Panc1 (cell line): ENCODE data around the gene MTHFD1L. TPM values are rescaled to one million over a fixed set of nuclear protein-coding genes. Genes with fewer than 3 reads are reported as not detected.

Experiments
- ATAC-seq: fragments of 200-7000 bp; cut with Tn5 transposase; 2 replicates; pipeline ENCODE4 v1.9.1; 2020; ENCODE audit warnings: mild to moderate bottlenecking, moderate library complexity
- BruUV-seq: library from RNA; stranded (reverse); fragments of 400-500 nt; replicated peaks from 2 replicates; lab custom pipeline; 2021; lab: Mats Ljungman, UMichigan
- CTCF ChIA-PET: fragments of 300-600 bp; sonication (Branson Sonifier 250); formaldehyde crosslinking; loops from one replicate; lab custom pipeline; 2022; ENCODE audit warnings: antibody characterized with exemption; lab: Charles Lee
- POLR2A ChIA-PET: fragments of 300-600 bp; sonication (Branson Sonifier 250); formaldehyde crosslinking; loops from one replicate; lab custom pipeline; 2022; ENCODE audit warnings: antibody characterized with exemption; lab: Charles Lee
- DNase-seq: peaks from one replicate; pipeline ENCODE4 v3.0.0-alpha.2; 2010; ENCODE audit warnings: low read depth, low spot score
- H3K27ac ChIP-seq: 2 replicates; pipeline ENCODE4 v1.5.1; 2011; ENCODE audit warnings: mild to moderate bottlenecking, low read length, inconsistent platforms
- H3K27me3 ChIP-seq: fragments of 200-500 bp; sonication (Bioruptor generic); 2 replicates; pipeline ENCODE4 v1.6.0; 2014; ENCODE audit warnings: low read length, inconsistent platforms; ENCODE audit not compliant: control insufficient read depth, insufficient read depth
- H3K36me3 ChIP-seq: fragments of 200-500 bp; sonication (Bioruptor generic); 2 replicates; pipeline ENCODE4 v1.5.1; 2014; ENCODE audit warnings: inconsistent platforms, mild to moderate bottlenecking, low read length, moderate library complexity; ENCODE audit not compliant: control insufficient read depth, insufficient read depth
- H3K4me1 ChIP-seq: 2 replicates; pipeline ENCODE4 v1.5.1; 2011; ENCODE audit warnings: inconsistent platforms, mild to moderate bottlenecking, low read length, moderate library complexity; ENCODE audit not compliant: control insufficient read depth, insufficient read depth
- H3K4me3 ChIP-seq, 2 experiments: 2 replicates each; pipeline ENCODE4 v1.5.1; 2011 to 2012; ENCODE audit warnings: low read depth in 2 of 2, low read length in 2 of 2, mild to moderate bottlenecking in 2 of 2, inconsistent platforms in 1 of 2, moderate library complexity in 1 of 2
- H3K9me3 ChIP-seq: fragments of 200-500 bp; sonication (Bioruptor generic); 2 replicates; pipeline ENCODE4 v1.5.1; 2014; ENCODE audit warnings: low read depth, mild to moderate bottlenecking, inconsistent platforms, low read length, moderate library complexity; ENCODE audit not compliant: control insufficient read depth, insufficient read depth
- POLR2AphosphoS5 ChIP-seq: IDR thresholded peaks from 2 replicates; pipeline ENCODE4 v1.6.1; 2012; ENCODE audit warnings: mild to moderate bottlenecking, low read depth, low read length, moderate library complexity
- SIN3A ChIP-seq: IDR thresholded peaks from 2 replicates; pipeline ENCODE4 v1.6.1; 2012; ENCODE audit warnings: low read depth, mild to moderate bottlenecking, low read length, moderate library complexity, borderline replicate concordance; ENCODE audit not compliant: insufficient read depth
- TCF7L2 ChIP-seq: IDR thresholded peaks from 2 replicates; pipeline ENCODE4 v1.6.1; 2011; ENCODE audit warnings: mild to moderate bottlenecking, low read depth, low read length, inconsistent platforms
- in situ Hi-C: cut with HindIII; loops from 2 replicates; pipeline ENCODE4 v1.10.0; 2016; ENCODE audit warnings: low sequenced_read_pairs, low pct_unique_long_range_greater_than_20kb
- intact Hi-C: fragments of 100-400 bp; cut with micrococcal nuclease; formaldehyde crosslinking; loops from one replicate; pipeline ENCODE4 v1.10.0; 2022; ENCODE audit not compliant: unreplicated experiment
- total RNA-seq: library from RNA; stranded (reverse); gene quantifications from one replicate; pipeline ENCODE4 v1.2.1, GENCODE V29; 2021; ENCODE audit not compliant: unreplicated experiment
- TF ChIP-seq, protein P1 (sequence below), 2 experiments: IDR thresholded peaks; 2 replicates each; pipeline ENCODE4 v1.6.1; 2011 to 2012; ENCODE audit warnings: low read depth in 2 of 2, control low read depth in 1 of 2, low read length in 1 of 2, mild to moderate bottlenecking in 1 of 2, moderate library complexity in 1 of 2; ENCODE audit not compliant: insufficient read depth in 1 of 2
- TF ChIP-seq, protein P2 (sequence below): fragments of 450-650 bp; IDR thresholded peaks from 2 replicates; pipeline ENCODE4 v1.5.1; 2017; ENCODE audit warnings: mild to moderate bottlenecking

The MTHFD1L gene
- total RNA-seq, 1 experiment from 2014 or later, result 76.2 TPM

DNA sequence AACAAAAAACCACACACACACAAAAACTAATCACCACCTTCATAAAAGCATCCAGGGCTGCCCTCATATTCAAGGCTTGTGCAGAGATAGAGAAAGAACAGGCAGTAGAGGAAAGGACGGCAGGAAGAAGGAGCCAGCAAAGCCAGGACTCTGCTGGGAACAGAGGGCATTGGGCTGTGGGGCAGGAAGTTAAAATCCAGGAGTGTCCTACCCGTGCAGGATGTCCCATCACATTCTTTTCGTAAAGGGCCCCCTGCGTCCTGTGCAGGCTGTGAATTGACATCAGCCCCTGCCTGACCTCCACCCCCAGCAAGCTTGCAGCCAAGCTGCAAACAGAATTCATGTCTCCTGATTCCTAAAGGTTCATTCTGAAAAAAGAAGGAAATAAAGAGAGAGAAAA is 277.8 kb downstream of the MTHFD1L start:
- Histone ChIP-seq H3K27ac (no peak overlapping the region), H3K4me3 (no peak overlapping the region), H3K9me3 (no peaks in the 10 kb centered on the region), H3K36me3 (no peaks in the 10 kb centered on the region), H3K27me3 (no peaks in the 10 kb centered on the region), H3K4me1 (no peaks in the 10 kb centered on the region)
- ChIA-PET POLR2A (no interaction called here), CTCF (no interaction called here)
- ATAC-seq (0 out of 2 replicates have a peak, but pooled peaks have one; percentile 35), DNase-seq (no peak)
- BruUV-seq, result no TSS peak
- in situ Hi-C loops, result no loop called here
- no peak for TF ChIP-seq SIN3A
- TF ChIP-seq, protein P1, sequence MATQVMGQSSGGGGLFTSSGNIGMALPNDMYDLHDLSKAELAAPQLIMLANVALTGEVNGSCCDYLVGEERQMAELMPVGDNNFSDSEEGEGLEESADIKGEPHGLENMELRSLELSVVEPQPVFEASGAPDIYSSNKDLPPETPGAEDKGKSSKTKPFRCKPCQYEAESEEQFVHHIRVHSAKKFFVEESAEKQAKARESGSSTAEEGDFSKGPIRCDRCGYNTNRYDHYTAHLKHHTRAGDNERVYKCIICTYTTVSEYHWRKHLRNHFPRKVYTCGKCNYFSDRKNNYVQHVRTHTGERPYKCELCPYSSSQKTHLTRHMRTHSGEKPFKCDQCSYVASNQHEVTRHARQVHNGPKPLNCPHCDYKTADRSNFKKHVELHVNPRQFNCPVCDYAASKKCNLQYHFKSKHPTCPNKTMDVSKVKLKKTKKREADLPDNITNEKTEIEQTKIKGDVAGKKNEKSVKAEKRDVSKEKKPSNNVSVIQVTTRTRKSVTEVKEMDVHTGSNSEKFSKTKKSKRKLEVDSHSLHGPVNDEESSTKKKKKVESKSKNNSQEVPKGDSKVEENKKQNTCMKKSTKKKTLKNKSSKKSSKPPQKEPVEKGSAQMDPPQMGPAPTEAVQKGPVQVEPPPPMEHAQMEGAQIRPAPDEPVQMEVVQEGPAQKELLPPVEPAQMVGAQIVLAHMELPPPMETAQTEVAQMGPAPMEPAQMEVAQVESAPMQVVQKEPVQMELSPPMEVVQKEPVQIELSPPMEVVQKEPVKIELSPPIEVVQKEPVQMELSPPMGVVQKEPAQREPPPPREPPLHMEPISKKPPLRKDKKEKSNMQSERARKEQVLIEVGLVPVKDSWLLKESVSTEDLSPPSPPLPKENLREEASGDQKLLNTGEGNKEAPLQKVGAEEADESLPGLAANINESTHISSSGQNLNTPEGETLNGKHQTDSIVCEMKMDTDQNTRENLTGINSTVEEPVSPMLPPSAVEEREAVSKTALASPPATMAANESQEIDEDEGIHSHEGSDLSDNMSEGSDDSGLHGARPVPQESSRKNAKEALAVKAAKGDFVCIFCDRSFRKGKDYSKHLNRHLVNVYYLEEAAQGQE (IDR thresholded peaks at IDR 0.05; ENCODE audit: insufficient read depth in 1 of 2, low read depth in 2 of 2, low read length in 1 of 2), result no peak
- TF ChIP-seq POLR2AphosphoS5, result no peak
- TF ChIP-seq TCF7L2, result no peak
- TF ChIP-seq, protein P2, sequence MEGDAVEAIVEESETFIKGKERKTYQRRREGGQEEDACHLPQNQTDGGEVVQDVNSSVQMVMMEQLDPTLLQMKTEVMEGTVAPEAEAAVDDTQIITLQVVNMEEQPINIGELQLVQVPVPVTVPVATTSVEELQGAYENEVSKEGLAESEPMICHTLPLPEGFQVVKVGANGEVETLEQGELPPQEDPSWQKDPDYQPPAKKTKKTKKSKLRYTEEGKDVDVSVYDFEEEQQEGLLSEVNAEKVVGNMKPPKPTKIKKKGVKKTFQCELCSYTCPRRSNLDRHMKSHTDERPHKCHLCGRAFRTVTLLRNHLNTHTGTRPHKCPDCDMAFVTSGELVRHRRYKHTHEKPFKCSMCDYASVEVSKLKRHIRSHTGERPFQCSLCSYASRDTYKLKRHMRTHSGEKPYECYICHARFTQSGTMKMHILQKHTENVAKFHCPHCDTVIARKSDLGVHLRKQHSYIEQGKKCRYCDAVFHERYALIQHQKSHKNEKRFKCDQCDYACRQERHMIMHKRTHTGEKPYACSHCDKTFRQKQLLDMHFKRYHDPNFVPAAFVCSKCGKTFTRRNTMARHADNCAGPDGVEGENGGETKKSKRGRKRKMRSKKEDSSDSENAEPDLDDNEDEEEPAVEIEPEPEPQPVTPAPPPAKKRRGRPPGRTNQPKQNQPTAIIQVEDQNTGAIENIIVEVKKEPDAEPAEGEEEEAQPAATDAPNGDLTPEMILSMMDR, result no peak
- intact Hi-C loops, result no loop called here

DNA sequence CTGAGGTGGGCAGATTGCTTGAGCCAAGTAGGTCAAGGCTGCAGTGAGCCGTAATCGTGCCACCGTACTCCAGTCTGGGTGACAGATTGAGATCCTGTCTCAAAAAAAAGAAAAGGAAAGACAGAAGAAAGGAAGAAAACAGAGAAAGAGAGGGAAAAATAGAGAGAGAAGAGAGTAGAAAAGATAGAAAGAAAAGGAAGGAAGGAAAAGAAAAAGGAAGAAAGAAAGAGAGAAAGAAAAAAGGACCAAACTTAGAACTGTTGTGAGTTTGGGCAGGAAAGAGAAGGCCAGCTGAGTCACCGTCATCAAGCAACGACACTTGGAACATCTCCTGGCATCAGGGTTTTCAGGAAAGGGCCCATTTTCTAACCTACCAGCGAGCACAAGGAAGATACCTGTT is 278.3 kb downstream of the MTHFD1L start:
- Histone ChIP-seq H3K4me1 (no peaks in the 10 kb centered on the region), H3K36me3 (no peaks in the 10 kb centered on the region), H3K27ac (0 out of 2 replicates have a peak overlapping the region, but pooled peaks have one; percentile 41), H3K4me3 (no peak overlapping the region), H3K9me3 (no peaks in the 10 kb centered on the region), H3K27me3 (no peaks in the 10 kb centered on the region)
- TF ChIP-seq, protein P2, result no peak
- TF ChIP-seq, protein P1 (IDR thresholded peaks at IDR 0.05; ENCODE audit: insufficient read depth in 1 of 2, low read depth in 2 of 2, low read length in 1 of 2), result no peak
- TF ChIP-seq POLR2AphosphoS5 (no peak), SIN3A (no peak), TCF7L2 (no peak)
- no TSS peak for BruUV-seq
- DNase-seq (no peak), ATAC-seq (no peak)
- intact Hi-C loops, result no loop called here
- POLR2A ChIA-PET, result no interaction called here
- in situ Hi-C loops, result no loop called here
- CTCF ChIA-PET, result interaction anchor here (0.5 kb wide), 1 partner anchor 85 kb away, joined by 6 read pairs; no protein-coding TSS in a partner anchor
